Panc1 (cell line): ENCODE data around the gene GRIN2A. TPM values are rescaled to one million over a fixed set of nuclear protein-coding genes. Genes with fewer than 3 reads are reported as not detected.

Source experiments
- ATAC-seq: fragments of 200-7000 bp; cut with Tn5 transposase; 2 replicates; pipeline ENCODE4 v1.9.1; 2020; ENCODE audit warnings: mild to moderate bottlenecking, moderate library complexity
- BruUV-seq: library from RNA; stranded (reverse); fragments of 400-500 nt; replicated peaks from 2 replicates; lab custom pipeline; 2021; lab: Mats Ljungman, UMichigan
- CTCF ChIA-PET: fragments of 300-600 bp; sonication (Branson Sonifier 250); formaldehyde crosslinking; loops from one replicate; lab custom pipeline; 2022; ENCODE audit warnings: antibody characterized with exemption; lab: Charles Lee
- POLR2A ChIA-PET: fragments of 300-600 bp; sonication (Branson Sonifier 250); formaldehyde crosslinking; loops from one replicate; lab custom pipeline; 2022; ENCODE audit warnings: antibody characterized with exemption; lab: Charles Lee
- DNase-seq: peaks from one replicate; pipeline ENCODE4 v3.0.0-alpha.2; 2010; ENCODE audit warnings: low read depth, low spot score
- H3K27ac ChIP-seq: 2 replicates; pipeline ENCODE4 v1.5.1; 2011; ENCODE audit warnings: mild to moderate bottlenecking, low read length, inconsistent platforms
- H3K27me3 ChIP-seq: fragments of 200-500 bp; sonication (Bioruptor generic); 2 replicates; pipeline ENCODE4 v1.6.0; 2014; ENCODE audit warnings: low read length, inconsistent platforms; ENCODE audit not compliant: control insufficient read depth, insufficient read depth
- H3K36me3 ChIP-seq: fragments of 200-500 bp; sonication (Bioruptor generic); 2 replicates; pipeline ENCODE4 v1.5.1; 2014; ENCODE audit warnings: inconsistent platforms, mild to moderate bottlenecking, low read length, moderate library complexity; ENCODE audit not compliant: control insufficient read depth, insufficient read depth
- H3K4me1 ChIP-seq: 2 replicates; pipeline ENCODE4 v1.5.1; 2011; ENCODE audit warnings: inconsistent platforms, mild to moderate bottlenecking, low read length, moderate library complexity; ENCODE audit not compliant: control insufficient read depth, insufficient read depth
- H3K4me3 ChIP-seq, 2 experiments: 2 replicates each; pipeline ENCODE4 v1.5.1; 2011 to 2012; ENCODE audit warnings: low read depth in 2 of 2, low read length in 2 of 2, mild to moderate bottlenecking in 2 of 2, inconsistent platforms in 1 of 2, moderate library complexity in 1 of 2
- H3K9me3 ChIP-seq: fragments of 200-500 bp; sonication (Bioruptor generic); 2 replicates; pipeline ENCODE4 v1.5.1; 2014; ENCODE audit warnings: low read depth, mild to moderate bottlenecking, inconsistent platforms, low read length, moderate library complexity; ENCODE audit not compliant: control insufficient read depth, insufficient read depth
- POLR2AphosphoS5 ChIP-seq: IDR thresholded peaks from 2 replicates; pipeline ENCODE4 v1.6.1; 2012; ENCODE audit warnings: mild to moderate bottlenecking, low read depth, low read length, moderate library complexity
- REST ChIP-seq, 2 experiments: IDR thresholded peaks; 2 replicates each; pipeline ENCODE4 v1.6.1; 2011 to 2012; ENCODE audit warnings: low read depth in 2 of 2, control low read depth in 1 of 2, low read length in 1 of 2, mild to moderate bottlenecking in 1 of 2, moderate library complexity in 1 of 2; ENCODE audit not compliant: insufficient read depth in 1 of 2
- SIN3A ChIP-seq: IDR thresholded peaks from 2 replicates; pipeline ENCODE4 v1.6.1; 2012; ENCODE audit warnings: low read depth, mild to moderate bottlenecking, low read length, moderate library complexity, borderline replicate concordance; ENCODE audit not compliant: insufficient read depth
- TCF7L2 ChIP-seq: IDR thresholded peaks from 2 replicates; pipeline ENCODE4 v1.6.1; 2011; ENCODE audit warnings: mild to moderate bottlenecking, low read depth, low read length, inconsistent platforms
- in situ Hi-C: cut with HindIII; loops from 2 replicates; pipeline ENCODE4 v1.10.0; 2016; ENCODE audit warnings: low sequenced_read_pairs, low pct_unique_long_range_greater_than_20kb
- intact Hi-C: fragments of 100-400 bp; cut with micrococcal nuclease; formaldehyde crosslinking; loops from one replicate; pipeline ENCODE4 v1.10.0; 2022; ENCODE audit not compliant: unreplicated experiment
- total RNA-seq: library from RNA; stranded (reverse); gene quantifications from one replicate; pipeline ENCODE4 v1.2.1, GENCODE V29; 2021; ENCODE audit not compliant: unreplicated experiment
- TF ChIP-seq, protein P1 (sequence below): fragments of 450-650 bp; IDR thresholded peaks from 2 replicates; pipeline ENCODE4 v1.5.1; 2017; ENCODE audit warnings: mild to moderate bottlenecking

Gene GRIN2A
- total RNA-seq, 1 experiment from 2014 or later, result 12.3 TPM

- DNase-seq (no peak), ATAC-seq (no peak)
- peaks cover 7% of the 10 kb centered on the region for H3K27me3 ChIP-seq
- TF ChIP-seq SIN3A, result no peak
- no peak for TF ChIP-seq POLR2AphosphoS5
- in situ Hi-C loops (no loop called here), intact Hi-C loops (no loop called here)
- no peak overlapping the region for H3K4me3 ChIP-seq
- no peaks in the 10 kb centered on the region for H3K36me3 ChIP-seq
- ChIA-PET POLR2A (no interaction called here), CTCF (interaction anchor here (0.6 kb wide), 1 partner anchor 980 kb away, joined by 6 read pairs; no protein-coding TSS in a partner anchor)
- no peaks in the 10 kb centered on the region for H3K4me1 ChIP-seq
- H3K27ac ChIP-seq, result no peak overlapping the region
- no peaks in the 10 kb centered on the region for H3K9me3 ChIP-seq
- no TSS peak for BruUV-seq
Measured at GRCh38 chr16:10224850-10225249, 42.6 kb upstream of the GRIN2A start.

- H3K27ac ChIP-seq, result no peak overlapping the region
- H3K27me3 ChIP-seq, result peaks cover 11% of the 10 kb centered on the region
- in situ Hi-C loops, result no loop called here
- ChIA-PET CTCF (no interaction called here), POLR2A (interaction anchor here (0.7 kb wide), 1 partner anchor 34 kb away, joined by 4 read pairs; no protein-coding TSS in a partner anchor)
- BruUV-seq, result no TSS peak
- no peaks in the 10 kb centered on the region for H3K4me1 ChIP-seq
- ATAC-seq (no peak), DNase-seq (no peak)
- H3K9me3 ChIP-seq, result no peaks in the 10 kb centered on the region
- H3K36me3 ChIP-seq, result no peaks in the 10 kb centered on the region
- intact Hi-C loops, result no loop called here
- no peak overlapping the region for H3K4me3 ChIP-seq
- TF ChIP-seq, protein P1, sequence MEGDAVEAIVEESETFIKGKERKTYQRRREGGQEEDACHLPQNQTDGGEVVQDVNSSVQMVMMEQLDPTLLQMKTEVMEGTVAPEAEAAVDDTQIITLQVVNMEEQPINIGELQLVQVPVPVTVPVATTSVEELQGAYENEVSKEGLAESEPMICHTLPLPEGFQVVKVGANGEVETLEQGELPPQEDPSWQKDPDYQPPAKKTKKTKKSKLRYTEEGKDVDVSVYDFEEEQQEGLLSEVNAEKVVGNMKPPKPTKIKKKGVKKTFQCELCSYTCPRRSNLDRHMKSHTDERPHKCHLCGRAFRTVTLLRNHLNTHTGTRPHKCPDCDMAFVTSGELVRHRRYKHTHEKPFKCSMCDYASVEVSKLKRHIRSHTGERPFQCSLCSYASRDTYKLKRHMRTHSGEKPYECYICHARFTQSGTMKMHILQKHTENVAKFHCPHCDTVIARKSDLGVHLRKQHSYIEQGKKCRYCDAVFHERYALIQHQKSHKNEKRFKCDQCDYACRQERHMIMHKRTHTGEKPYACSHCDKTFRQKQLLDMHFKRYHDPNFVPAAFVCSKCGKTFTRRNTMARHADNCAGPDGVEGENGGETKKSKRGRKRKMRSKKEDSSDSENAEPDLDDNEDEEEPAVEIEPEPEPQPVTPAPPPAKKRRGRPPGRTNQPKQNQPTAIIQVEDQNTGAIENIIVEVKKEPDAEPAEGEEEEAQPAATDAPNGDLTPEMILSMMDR, result no peak
- TF ChIP-seq REST (IDR thresholded peaks at IDR 0.05; ENCODE audit: insufficient read depth in 1 of 2, low read depth in 2 of 2, low read length in 1 of 2) (no peak), TCF7L2 (no peak), SIN3A (no peak), POLR2AphosphoS5 (no peak)
Measured at GRCh38 chr16:10220942-10221341, 38.7 kb upstream of the GRIN2A start.

- POLR2A ChIA-PET, result no interaction called here
Measured at GRCh38 chr16:10219742-10220141, 37.5 kb upstream of the GRIN2A start.

More at GRCh38 chr16:10219742-10220141, 37.5 kb upstream of the GRIN2A start:
- H3K27ac ChIP-seq, result no peak overlapping the region
- in situ Hi-C loops (no loop called here), intact Hi-C loops (no loop called here)
- H3K4me1 ChIP-seq, result no peaks in the 10 kb centered on the region
- TF ChIP-seq TCF7L2, result no peak
- TF ChIP-seq REST (IDR thresholded peaks at IDR 0.05; ENCODE audit: insufficient read depth in 1 of 2, low read depth in 2 of 2, low read length in 1 of 2), result no peak
- TF ChIP-seq, protein P1, result no peak
- no peak for TF ChIP-seq POLR2AphosphoS5
- TF ChIP-seq SIN3A, result no peak
- H3K4me3 ChIP-seq, result no peak overlapping the region
- CTCF ChIA-PET, result no interaction called here
- no peak for DNase-seq
- ATAC-seq, result no peak
- no peaks in the 10 kb centered on the region for H3K36me3 ChIP-seq
- no TSS peak for BruUV-seq
- peaks cover 11% of the 10 kb centered on the region for H3K27me3 ChIP-seq
- H3K9me3 ChIP-seq, result no peaks in the 10 kb centered on the region
